Upper lobe of right lung (tissue), 1 donor: Measurements from ENCODE around the gene C1QA. TPM values are rescaled to one million over a fixed set of nuclear protein-coding genes. Genes with fewer than 3 reads are reported as not detected.

Experiments used
- ATAC-seq: fragments of 200-7000 bp; cut with Tn5 transposase; one replicate; pipeline ENCODE4 v1.9.1; 2020; ENCODE audit warnings: mild to moderate bottlenecking, moderate library complexity
- DNase-seq: peaks from one replicate; pipeline ENCODE4 v3.0.0-alpha.2; 2020
- H3K27ac ChIP-seq: fragments of 200-600 bp; one replicate; pipeline ENCODE4 v1.8.0; 2022
- H3K27me3 ChIP-seq: fragments of 200-600 bp; one replicate; pipeline ENCODE4 v1.8.0; 2022; ENCODE audit warnings: mild to moderate bottlenecking
- H3K36me3 ChIP-seq: fragments of 200-600 bp; one replicate; pipeline ENCODE4 v1.8.0; 2022
- H3K4me1 ChIP-seq: fragments of 200-600 bp; one replicate; pipeline ENCODE4 v1.8.0; 2022
- H3K4me3 ChIP-seq: fragments of 200-600 bp; one replicate; pipeline ENCODE4 v1.8.0; 2022; ENCODE audit warnings: mild to moderate bottlenecking
- H3K9me3 ChIP-seq: fragments of 200-600 bp; one replicate; pipeline ENCODE4 v1.8.0; 2022
- CTCF ChIP-seq: fragments of 200-600 bp; IDR thresholded peaks from one replicate; pipeline ENCODE4 v1.8.0; 2022; ENCODE audit warnings: antibody characterized with exemption
- intact Hi-C: fragments of 100-400 bp; cut with DNase I; formaldehyde crosslinking; loops from one replicate; pipeline ENCODE4 v1.11.0; 2022
- total RNA-seq: library from RNA; stranded (reverse); fragmentation: NEBNext Ultra II Directional; extraction: Animal tissue kit (Norgen Biotek cat#: 25700); gene quantifications from one replicate; pipeline ENCODE4 v1.2.1, GENCODE V29; 2021
- donor health status: DM: no; HTN: yes; CAD: no; lungs with severe emphysema.

The C1QA gene
- total RNA-seq, 1 donor from 2014 or later: 521 TPM

GRCh38 chr1:22641247-22641646, 4.8 kb downstream of the C1QA start:
- DNase-seq: no peak
- H3K4me1 ChIP-seq: peaks cover 4% of the 10 kb centered on the region
- intact Hi-C loops: loop anchor here (2.0 kb wide), 1 partner anchor 220 kb away; no protein-coding TSS in a partner anchor
- no peak for ATAC-seq
- peaks cover 9% of the 10 kb centered on the region for H3K27me3 ChIP-seq
- TF ChIP-seq CTCF: no peak
- no peak overlapping the region for H3K27ac ChIP-seq
- no peak overlapping the region for H3K4me3 ChIP-seq
- no peaks in the 10 kb centered on the region for H3K36me3 ChIP-seq
- no peaks in the 10 kb centered on the region for H3K9me3 ChIP-seq

- Histone ChIP-seq H3K4me1 (peaks cover 4% of the 10 kb centered on the region), H3K36me3 (no peaks in the 10 kb centered on the region), H3K9me3 (no peaks in the 10 kb centered on the region), H3K4me3 (no peak overlapping the region), H3K27me3 (peaks cover 9% of the 10 kb centered on the region), H3K27ac (no peak overlapping the region)
- TF ChIP-seq CTCF: peak; percentile 94
- ATAC-seq: peak; percentile 80
- peak; percentile 93 for DNase-seq
- intact Hi-C loops: loop anchor here (2.0 kb wide), 1 partner anchor 221 kb away; no protein-coding TSS in a partner anchor
These were observed 5.6 kb downstream of the C1QA start for GRCh38 chr1:22641906-22642636.

- TF ChIP-seq CTCF: no peak
- intact Hi-C loops: no loop called here
- Histone ChIP-seq H3K4me3 (peak within 1 kb of the TSS; percentile 34), H3K27ac (peak within 1 kb of the TSS; percentile 24), H3K27me3 (peaks cover 9% of the 10 kb centered on the region), H3K9me3 (no peaks in the 10 kb centered on the region), H3K4me1 (peaks cover 4% of the 10 kb centered on the region), H3K36me3 (no peaks in the 10 kb centered on the region)
- peak; percentile 53 for ATAC-seq
- DNase-seq: peak; percentile 67
These were observed 7.0 kb downstream of the C1QA start, which contains the start of gene C1QC for GRCh38 chr1:22643381-22643780. C1QC (plus strand) TSS chr1:22643633; CDS start chr1:22644024, 391 bp downstream.

- peaks cover 4% of the 10 kb centered on the region for H3K4me1 ChIP-seq
- H3K27me3 ChIP-seq: peaks cover 9% of the 10 kb centered on the region
- H3K27ac ChIP-seq: peak overlapping the region; percentile 24
- H3K36me3 ChIP-seq: no peaks in the 10 kb centered on the region
- no peak for TF ChIP-seq CTCF
- DNase-seq (no peak), ATAC-seq (no peak)
- no peaks in the 10 kb centered on the region for H3K9me3 ChIP-seq
- intact Hi-C loops: no loop called here
- H3K4me3 ChIP-seq: peak overlapping the region; percentile 34
These were observed 7.5 kb downstream of the C1QA start for GRCh38 chr1:22643928-22644327.

- Histone ChIP-seq H3K4me1 (peaks cover 4% of the 10 kb centered on the region), H3K36me3 (no peaks in the 10 kb centered on the region), H3K27ac (peak overlapping the region; percentile 63), H3K9me3 (no peaks in the 10 kb centered on the region), H3K27me3 (peaks cover 9% of the 10 kb centered on the region), H3K4me3 (peak overlapping the region; percentile 34)
- DNase-seq (peak; percentile 77), ATAC-seq (peak; percentile 59)
- TF ChIP-seq CTCF: no peak
- intact Hi-C loops: no loop called here
These were observed 9.5 kb downstream of the C1QA start for GRCh38 chr1:22645931-22646330.
